KMS-11 (cell line): ENCODE measurements around the gene ASMTL.

Experiments
- H2AFZ ChIP-seq: fragments of 200-600 bp; sonication (generic); 2 replicates; pipeline ENCODE4 v1.6.1; 2016; ENCODE audit warnings: antibody characterized with exemption, mixed run types, low read depth
- H3K27ac ChIP-seq: fragments of 200-600 bp; sonication (generic); 2 replicates; pipeline ENCODE4 v1.6.1; 2016; ENCODE audit warnings: mild to moderate bottlenecking, mixed run types
- H3K27me3 ChIP-seq: fragments of 200-600 bp; sonication (generic); 2 replicates; pipeline ENCODE4 v1.6.1; 2017; ENCODE audit warnings: mild to moderate bottlenecking, low read depth, mixed run types, moderate library complexity; ENCODE audit not compliant: insufficient read depth
- H3K36me3 ChIP-seq: fragments of 200-600 bp; sonication (generic); 2 replicates; pipeline ENCODE4 v1.6.1; 2017; ENCODE audit warnings: mild to moderate bottlenecking, mixed run types; ENCODE audit not compliant: insufficient read depth
- H3K4me1 ChIP-seq: fragments of 200-600 bp; sonication (generic); 2 replicates; pipeline ENCODE4 v1.6.1; 2016; ENCODE audit warnings: mild to moderate bottlenecking, low read depth, mixed run types; ENCODE audit not compliant: poor library complexity, severe bottlenecking
- H3K4me2 ChIP-seq: fragments of 200-600 bp; sonication (generic); 2 replicates; pipeline ENCODE4 v1.7.0; 2016; ENCODE audit warnings: mild to moderate bottlenecking, mixed run types
- H3K4me3 ChIP-seq: fragments of 200-600 bp; sonication (generic); IDR thresholded peaks from 2 replicates; pipeline ENCODE4 v1.6.1; 2017; ENCODE audit warnings: low read depth, low read length, mixed read lengths; ENCODE audit not compliant: insufficient read depth
- H3K79me2 ChIP-seq: fragments of 200-600 bp; sonication (generic); 2 replicates; pipeline ENCODE4 v1.6.1; 2016; ENCODE audit warnings: low read depth, mixed run types; ENCODE audit not compliant: insufficient read depth
- H3K9ac ChIP-seq: fragments of 200-600 bp; sonication (generic); 2 replicates; pipeline ENCODE4 v1.6.1; 2016; ENCODE audit warnings: mild to moderate bottlenecking, mixed run types
- H4K20me1 ChIP-seq: fragments of 200-600 bp; sonication (generic); 2 replicates; pipeline ENCODE4 v1.6.1; 2016; ENCODE audit warnings: mild to moderate bottlenecking, mixed run types; ENCODE audit not compliant: insufficient read depth
- TF ChIP-seq, protein P1 (sequence below): fragments of 200-600 bp; sonication (generic); conservative IDR thresholded peaks from 2 replicates; pipeline ENCODE4 v1.6.1; 2017; ENCODE audit warnings: low read depth, mild to moderate bottlenecking, antibody characterized with exemption, low read length, moderate library complexity, mixed read lengths

ASMTL gene

DNA sequence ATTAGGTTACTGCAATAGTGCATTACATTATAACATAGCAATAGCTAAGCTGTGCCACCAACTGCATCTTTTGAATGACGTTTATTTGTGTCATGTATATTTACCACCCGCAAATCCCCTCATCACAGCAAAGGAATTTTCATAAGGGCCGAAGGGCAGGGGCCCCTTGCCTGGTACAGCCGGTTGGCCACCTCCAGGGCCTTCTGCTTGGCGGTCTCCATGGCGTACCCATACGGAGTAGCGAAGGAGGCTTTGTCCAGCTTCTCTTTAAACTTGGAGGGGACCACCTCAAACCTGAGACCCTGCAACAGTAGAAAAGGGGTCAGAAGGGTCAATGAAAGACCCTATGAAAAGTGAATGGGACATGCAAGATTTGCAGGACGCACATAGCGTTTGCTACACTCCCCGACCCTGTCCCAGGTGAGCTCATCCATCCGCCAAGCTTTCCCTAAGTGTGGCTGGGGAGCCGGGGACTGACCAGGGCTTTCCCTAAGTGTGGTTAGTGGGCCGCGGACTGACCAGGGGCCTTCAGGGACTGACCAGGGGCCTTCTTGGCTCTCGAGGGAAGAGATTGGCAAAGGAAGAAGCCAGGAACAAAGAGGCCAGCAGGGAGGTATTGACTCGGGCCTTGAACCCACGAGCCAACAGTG is 10.6 kb downstream of the ASMTL start:
- TF ChIP-seq, protein P1, sequence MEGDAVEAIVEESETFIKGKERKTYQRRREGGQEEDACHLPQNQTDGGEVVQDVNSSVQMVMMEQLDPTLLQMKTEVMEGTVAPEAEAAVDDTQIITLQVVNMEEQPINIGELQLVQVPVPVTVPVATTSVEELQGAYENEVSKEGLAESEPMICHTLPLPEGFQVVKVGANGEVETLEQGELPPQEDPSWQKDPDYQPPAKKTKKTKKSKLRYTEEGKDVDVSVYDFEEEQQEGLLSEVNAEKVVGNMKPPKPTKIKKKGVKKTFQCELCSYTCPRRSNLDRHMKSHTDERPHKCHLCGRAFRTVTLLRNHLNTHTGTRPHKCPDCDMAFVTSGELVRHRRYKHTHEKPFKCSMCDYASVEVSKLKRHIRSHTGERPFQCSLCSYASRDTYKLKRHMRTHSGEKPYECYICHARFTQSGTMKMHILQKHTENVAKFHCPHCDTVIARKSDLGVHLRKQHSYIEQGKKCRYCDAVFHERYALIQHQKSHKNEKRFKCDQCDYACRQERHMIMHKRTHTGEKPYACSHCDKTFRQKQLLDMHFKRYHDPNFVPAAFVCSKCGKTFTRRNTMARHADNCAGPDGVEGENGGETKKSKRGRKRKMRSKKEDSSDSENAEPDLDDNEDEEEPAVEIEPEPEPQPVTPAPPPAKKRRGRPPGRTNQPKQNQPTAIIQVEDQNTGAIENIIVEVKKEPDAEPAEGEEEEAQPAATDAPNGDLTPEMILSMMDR: no peak
- Histone ChIP-seq H3K27ac (no peak overlapping the region), H3K79me2 (no peaks in the 10 kb centered on the region), H3K27me3 (no peaks in the 10 kb centered on the region), H2AFZ (no peak overlapping the region), H3K4me3 (no peak overlapping the region), H3K36me3 (no peaks in the 10 kb centered on the region), H4K20me1 (no peaks in the 10 kb centered on the region), H3K9ac (no peak overlapping the region), H3K4me2 (no peak overlapping the region), H3K4me1 (no peaks in the 10 kb centered on the region)

DNA sequence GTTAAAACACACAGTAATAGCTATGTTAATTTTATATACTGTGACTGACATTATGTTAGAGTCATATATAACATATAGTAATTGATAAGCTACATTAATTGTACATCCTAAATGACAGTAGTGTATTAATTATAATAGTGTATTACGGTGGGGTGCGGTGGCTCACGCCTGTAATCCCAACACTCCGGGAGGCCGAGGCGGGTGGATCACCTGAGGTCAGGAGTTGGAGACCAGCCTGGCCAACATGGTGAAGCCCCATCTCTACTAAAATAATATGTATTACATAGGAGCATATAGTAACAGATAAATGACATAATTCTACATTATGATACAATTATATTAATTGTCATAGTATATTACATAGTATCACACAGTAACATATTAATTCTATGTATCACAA is 12.2 kb downstream of the ASMTL start:
- Histone ChIP-seq H3K79me2 (no peaks in the 10 kb centered on the region), H4K20me1 (no peaks in the 10 kb centered on the region), H3K27me3 (no peaks in the 10 kb centered on the region), H3K27ac (no peak overlapping the region), H3K36me3 (no peaks in the 10 kb centered on the region), H3K4me3 (no peak overlapping the region), H3K4me2 (no peak overlapping the region), H3K4me1 (no peaks in the 10 kb centered on the region), H3K9ac (no peak overlapping the region), H2AFZ (no peak overlapping the region)
- TF ChIP-seq, protein P1: no peak

DNA sequence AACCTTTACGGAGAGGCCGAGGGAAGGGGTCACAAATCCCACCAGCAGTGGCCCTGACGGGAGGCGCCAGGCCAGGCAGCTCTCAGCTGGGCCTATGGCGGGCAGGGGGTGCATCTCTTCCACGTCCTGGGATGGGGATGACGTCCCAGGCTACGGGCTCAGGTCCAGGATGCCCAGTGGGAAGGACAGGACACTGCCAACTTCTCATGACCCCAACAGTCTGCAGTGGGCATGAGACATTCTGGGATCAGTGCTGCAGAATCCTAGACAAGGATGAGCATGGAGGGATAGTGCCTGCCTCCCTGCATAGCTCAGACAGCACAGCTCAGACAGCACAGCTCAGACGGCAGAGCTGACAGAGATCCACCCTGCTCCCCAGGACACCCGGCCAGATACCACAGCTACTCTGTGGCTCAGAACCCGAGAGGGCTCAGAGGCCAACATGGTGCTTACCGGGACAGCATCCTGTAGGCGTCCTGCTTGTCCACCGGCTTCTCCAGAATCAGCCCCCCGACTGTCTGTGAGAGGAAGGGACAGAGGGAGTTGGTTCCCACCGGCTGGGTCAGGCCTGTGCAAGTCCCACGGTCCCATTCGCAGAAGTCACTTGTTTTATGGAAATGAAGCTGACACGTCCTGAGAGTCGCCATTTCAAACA is 17.3 kb downstream of the ASMTL start:
- TF ChIP-seq, protein P1: no peak
- H3K4me2 ChIP-seq: no peak overlapping the region
- no peak overlapping the region for H3K27ac ChIP-seq
- H2AFZ ChIP-seq: no peak overlapping the region
- H3K4me1 ChIP-seq: no peaks in the 10 kb centered on the region
- no peaks in the 10 kb centered on the region for H3K36me3 ChIP-seq
- no peaks in the 10 kb centered on the region for H4K20me1 ChIP-seq
- no peaks in the 10 kb centered on the region for H3K79me2 ChIP-seq
- no peak overlapping the region for H3K4me3 ChIP-seq
- no peaks in the 10 kb centered on the region for H3K27me3 ChIP-seq
- no peak overlapping the region for H3K9ac ChIP-seq

DNA sequence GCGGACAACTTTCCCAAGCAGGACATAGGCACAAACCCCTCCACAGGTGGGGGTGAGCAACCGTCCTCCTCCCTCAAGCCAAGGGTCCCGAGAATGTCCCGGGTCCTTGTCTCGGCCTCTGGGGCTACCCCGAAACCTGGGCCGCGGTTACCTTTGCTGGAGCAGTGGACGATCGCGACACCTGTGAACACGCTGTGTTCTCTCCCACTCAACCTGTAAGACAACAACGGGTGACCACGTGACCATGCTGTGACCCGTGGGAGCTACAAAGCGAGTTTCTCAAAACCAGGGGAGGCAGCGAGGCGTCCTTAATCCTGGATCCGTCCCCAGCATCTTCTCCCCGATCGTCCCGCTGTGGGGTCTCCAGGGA is 17.9 kb downstream of the ASMTL start:
- Histone ChIP-seq H3K27ac (no peak overlapping the region), H4K20me1 (no peaks in the 10 kb centered on the region), H3K27me3 (no peaks in the 10 kb centered on the region), H3K4me3 (no peak overlapping the region), H3K9ac (no peak overlapping the region), H3K4me1 (no peaks in the 10 kb centered on the region), H3K79me2 (no peaks in the 10 kb centered on the region), H3K36me3 (no peaks in the 10 kb centered on the region), H3K4me2 (no peak overlapping the region), H2AFZ (no peak overlapping the region)
- TF ChIP-seq, protein P1: no peak
